Measurements from ENCODE around the gene SRPX. TPM values are rescaled to one million over a fixed set of nuclear protein-coding genes. Genes with fewer than 3 reads are reported as not detected.

The SRPX gene
- total and polyA plus RNA-seq, 2 of the 4 experiments (the other 2 are of a cell fraction), result 35.5 to 81.5 TPM

DNA sequence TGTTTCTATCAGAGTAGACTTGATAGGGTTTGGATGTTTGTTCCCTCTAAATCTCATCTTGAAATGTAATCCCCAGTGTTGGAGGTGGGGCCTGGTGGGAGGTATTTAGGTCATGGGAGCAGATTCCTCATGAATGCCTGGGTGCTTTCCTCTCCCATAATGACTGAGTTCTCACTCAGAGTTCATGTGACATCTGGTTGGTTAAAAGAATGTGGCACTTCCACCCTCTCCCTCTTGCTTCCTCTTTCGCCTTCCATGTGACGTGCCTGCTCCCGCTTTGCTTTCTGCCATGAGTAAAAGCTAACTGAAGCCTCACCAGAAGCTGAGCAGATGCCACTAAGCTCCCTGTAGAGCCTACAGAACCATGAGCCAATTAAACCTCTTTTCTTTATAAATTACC lies 47.3 kb upstream of the SRPX start:
- no peaks in the 10 kb centered on the region for H4K20me1 ChIP-seq (ENCODE audit: insufficient read depth, low read length)
- no peaks in the 10 kb centered on the region for H3K27me3 ChIP-seq (ENCODE audit: control insufficient read depth, insufficient read depth, low read length)
- no peak overlapping the region for H2BK5ac ChIP-seq (ENCODE audit: low read depth, low read length, poor library complexity, severe bottlenecking)
- CTCF ChIA-PET, result no interaction called here
- H2AFZ ChIP-seq (replicated peaks; ENCODE audit: low read length, poor library complexity), result no peak overlapping the region
- no peak overlapping the region for H3K18ac ChIP-seq (ENCODE audit: low read depth, low read length)
- BruUV-seq (replicated peaks), result no TSS peak
- no peaks in the 10 kb centered on the region for H3K9me1 ChIP-seq (ENCODE audit: insufficient read depth, low read length)
- TF ChIP-seq CEBPB (IDR thresholded peaks at IDR 0.05; ENCODE audit: low read depth, low read length) (no peak), MAFK (IDR thresholded peaks at IDR 0.05; ENCODE audit: low read depth, low read length) (no peak), FOS (IDR thresholded peaks at IDR 0.05; ENCODE audit: low read depth, low read length) (no peak), RFX5 (IDR thresholded peaks at IDR 0.05; ENCODE audit: low read depth, low read length) (no peak), MAZ (IDR thresholded peaks at IDR 0.05; ENCODE audit: borderline replicate concordance, low read depth, low read length) (no peak), NFE2L2 (IDR thresholded peaks at IDR 0.05; ENCODE audit: low read depth, low read length) (no peak)
- TF ChIP-seq, protein P1, sequence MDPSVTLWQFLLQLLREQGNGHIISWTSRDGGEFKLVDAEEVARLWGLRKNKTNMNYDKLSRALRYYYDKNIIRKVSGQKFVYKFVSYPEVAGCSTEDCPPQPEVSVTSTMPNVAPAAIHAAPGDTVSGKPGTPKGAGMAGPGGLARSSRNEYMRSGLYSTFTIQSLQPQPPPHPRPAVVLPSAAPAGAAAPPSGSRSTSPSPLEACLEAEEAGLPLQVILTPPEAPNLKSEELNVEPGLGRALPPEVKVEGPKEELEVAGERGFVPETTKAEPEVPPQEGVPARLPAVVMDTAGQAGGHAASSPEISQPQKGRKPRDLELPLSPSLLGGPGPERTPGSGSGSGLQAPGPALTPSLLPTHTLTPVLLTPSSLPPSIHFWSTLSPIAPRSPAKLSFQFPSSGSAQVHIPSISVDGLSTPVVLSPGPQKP (IDR thresholded peaks at IDR 0.05; ENCODE audit: borderline replicate concordance, low read depth, low read length), result no peak
- TF ChIP-seq, protein P2, sequence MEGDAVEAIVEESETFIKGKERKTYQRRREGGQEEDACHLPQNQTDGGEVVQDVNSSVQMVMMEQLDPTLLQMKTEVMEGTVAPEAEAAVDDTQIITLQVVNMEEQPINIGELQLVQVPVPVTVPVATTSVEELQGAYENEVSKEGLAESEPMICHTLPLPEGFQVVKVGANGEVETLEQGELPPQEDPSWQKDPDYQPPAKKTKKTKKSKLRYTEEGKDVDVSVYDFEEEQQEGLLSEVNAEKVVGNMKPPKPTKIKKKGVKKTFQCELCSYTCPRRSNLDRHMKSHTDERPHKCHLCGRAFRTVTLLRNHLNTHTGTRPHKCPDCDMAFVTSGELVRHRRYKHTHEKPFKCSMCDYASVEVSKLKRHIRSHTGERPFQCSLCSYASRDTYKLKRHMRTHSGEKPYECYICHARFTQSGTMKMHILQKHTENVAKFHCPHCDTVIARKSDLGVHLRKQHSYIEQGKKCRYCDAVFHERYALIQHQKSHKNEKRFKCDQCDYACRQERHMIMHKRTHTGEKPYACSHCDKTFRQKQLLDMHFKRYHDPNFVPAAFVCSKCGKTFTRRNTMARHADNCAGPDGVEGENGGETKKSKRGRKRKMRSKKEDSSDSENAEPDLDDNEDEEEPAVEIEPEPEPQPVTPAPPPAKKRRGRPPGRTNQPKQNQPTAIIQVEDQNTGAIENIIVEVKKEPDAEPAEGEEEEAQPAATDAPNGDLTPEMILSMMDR (conservative IDR thresholded peaks at IDR 0.05; ENCODE audit: low read depth, low read length), result no peak
- H3K4me1 ChIP-seq (ENCODE audit: control insufficient read depth, insufficient read depth, low read length), result peaks cover 2% of the 10 kb centered on the region
- H2BK120ac ChIP-seq (ENCODE audit: low read depth, low read length), result no peak overlapping the region
- H3K9me3 ChIP-seq (ENCODE audit: control insufficient read depth, insufficient read depth, low read length), result 0 out of 2 replicates have a peak, but pooled peaks cover 2% of the 10 kb centered on the region
- ATAC-seq (ENCODE audit: low read depth) (no peak), DNase-seq (no peak)
- H4K8ac ChIP-seq (ENCODE audit: low read depth in 2 of 2, low read length in 2 of 2), result no peak overlapping the region
- no peak overlapping the region for H2AK9ac ChIP-seq (replicated peaks; ENCODE audit: low read depth, low read length, poor library complexity)
- dilution Hi-C loops (cut with HindIII; ENCODE audit: low sequenced_read_pairs, unreplicated experiment), result no loop called here
- intact Hi-C loops (cut with micrococcal nuclease), result no loop called here
- WGBS, 2 experiments (ENCODE audit: extremely low coverage in 2 of 2, insufficient read length in 1 of 2), result 87% methylated on average over 3 of the region's 3 CpGs; no CpG with 5 or more reads in 1 of the 2 experiments
- H3K23ac ChIP-seq (ENCODE audit: low read depth, low read length), result no peak overlapping the region
- H3K4me3 ChIP-seq (ENCODE audit: insufficient read depth, low read depth, low read length), result no peak overlapping the region
- no peak overlapping the region for H4K91ac ChIP-seq (ENCODE audit: insufficient read depth, low read depth, low read length)
- in situ Hi-C loops (cut with MboI; ENCODE audit: low sequenced_read_pairs), result no loop called here
- H2BK20ac ChIP-seq (ENCODE audit: low read depth, low read length), result no peak overlapping the region
- H3K56ac ChIP-seq (ENCODE audit: extremely low read depth, insufficient read depth, low read length), result no peak overlapping the region
- no peak overlapping the region for H4K5ac ChIP-seq (ENCODE audit: low read depth, low read length)
- no peak overlapping the region for H2BK15ac ChIP-seq (ENCODE audit: low read depth, low read length)
- no peak overlapping the region for H3K4ac ChIP-seq (ENCODE audit: low read depth, low read length)
- H3K9ac ChIP-seq (ENCODE audit: low read depth, low read length), result no peak overlapping the region
- no peak overlapping the region for H3K27ac ChIP-seq (ENCODE audit: insufficient read depth, low read length)
- no peaks in the 10 kb centered on the region for H3K36me3 ChIP-seq (ENCODE audit: control insufficient read depth, insufficient read depth, low read length)
- H3K79me1 ChIP-seq (ENCODE audit: low read depth in 1 of 2, low read length in 2 of 2), result no peaks in the 10 kb centered on the region
- no peak overlapping the region for H2AK5ac ChIP-seq (ENCODE audit: low read depth, low read length)
- H3K14ac ChIP-seq (replicated peaks; ENCODE audit: low read depth, low read length), result no peak overlapping the region
- POLR2A ChIA-PET (ENCODE audit: unreplicated experiment), result no interaction called here
- H3K4me2 ChIP-seq (ENCODE audit: low read depth, low read length), result no peak overlapping the region

Data from IMR-90 (cell line).